ENCODE measurements around the gene NBAS. TPM values are rescaled to one million over a fixed set of nuclear protein-coding genes. Genes with fewer than 3 reads are reported as not detected.

The NBAS gene
- total and polyA plus RNA-seq, 2 donors (not counting 3 experiments of a cell fraction or from before 2014, with no cell fraction given), result 29.4 to 43.0 TPM

DNA sequence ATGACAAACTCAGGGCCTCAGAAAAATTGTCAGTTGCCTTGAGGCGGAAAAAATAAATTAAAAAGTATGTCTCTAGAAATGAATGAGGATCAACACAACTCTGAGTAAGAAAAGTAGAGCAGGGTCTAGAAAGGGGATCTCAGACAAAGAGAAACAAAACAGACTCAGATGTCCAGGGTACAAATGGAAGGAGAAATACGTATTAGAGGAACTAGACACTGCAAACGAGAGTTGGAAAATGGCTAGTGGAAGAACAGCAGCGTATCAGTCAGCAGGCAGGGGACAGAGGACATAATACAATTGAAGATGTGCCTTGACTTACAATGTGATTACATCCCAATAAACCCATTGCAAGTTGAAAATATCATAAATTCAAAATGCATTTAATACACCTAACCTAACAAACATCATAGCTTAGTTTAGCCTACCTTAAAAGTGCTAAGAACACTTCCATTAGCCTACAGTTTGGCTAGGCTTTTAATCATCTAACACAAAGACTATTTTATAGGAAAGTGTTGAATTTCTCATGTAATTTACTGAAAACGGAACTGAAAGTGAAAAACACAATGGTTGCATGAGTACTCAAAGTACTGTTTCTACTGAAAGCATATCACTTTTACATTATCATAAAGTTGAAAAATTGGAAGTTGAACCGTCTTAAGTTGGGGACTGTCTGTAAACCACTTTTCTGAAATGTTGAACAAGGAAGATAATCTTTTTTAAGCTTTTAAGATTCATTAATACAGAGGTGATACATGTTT, 182.8 kb downstream of the NBAS start:
- POLR2A ChIA-PET, result no interaction called here
- dilution Hi-C loops (cut with MboI; ENCODE audit: extremely low pct_ligation_motif_present, low sequenced_read_pairs) (no loop called here), intact Hi-C loops (cut with micrococcal nuclease) (no loop called here)
- Histone ChIP-seq H3K27ac (ENCODE audit: insufficient read depth, low read depth, low read length) (no peak overlapping the region), H4K20me1 (replicated peaks; ENCODE audit: control insufficient read depth, extremely low read depth, insufficient read depth, low read length) (no peaks in the 10 kb centered on the region), H3K4me2 (ENCODE audit: insufficient read depth, low read length) (no peak overlapping the region), H3K27me3 (ENCODE audit: control insufficient read depth in 2 of 2, insufficient read depth in 2 of 2, low read length in 2 of 2) (no peaks in the 10 kb centered on the region), H3K36me3 (ENCODE audit: control insufficient read depth in 2 of 2, extremely low read depth in 1 of 2, insufficient read depth in 2 of 2, low read length in 2 of 2) (peaks cover 2 to 6% of the 10 kb centered on the region in 2 experiments), H3K9ac (replicated peaks; ENCODE audit: extremely low read depth, insufficient read depth, low read length) (no peak overlapping the region), H3K9me1 (replicated peaks; ENCODE audit: control insufficient read depth, extremely low read depth, insufficient read depth, low read length) (no peaks in the 10 kb centered on the region), H3K79me2 (ENCODE audit: control insufficient read depth, insufficient read depth, low read length) (no peaks in the 10 kb centered on the region), H3K4me3 (replicated peaks in 1 of 3; ENCODE audit: insufficient read depth in 1 of 3, low read depth in 1 of 3, low read length in 3 of 3) (no peak overlapping the region), H3K4me1 (ENCODE audit: control insufficient read depth, extremely low read depth, insufficient read depth, low read length) (no peaks in the 10 kb centered on the region), H3K9me3 (replicated peaks; ENCODE audit: control insufficient read depth, insufficient read depth, low read length) (no peaks in the 10 kb centered on the region), H2AFZ (ENCODE audit: low read depth, low read length) (no peak overlapping the region)
- no peak for DNase-seq (ENCODE audit: low read depth, low spot score)
- FAIRE-seq, result no peak
- CTCF ChIA-PET, result interaction anchor here (1.0 kb wide), 1 partner anchor 199 kb away, joined by 3 read pairs; no protein-coding TSS in a partner anchor
- no TSS peak for BruUV-seq (replicated peaks)
- TF ChIP-seq, protein P1, sequence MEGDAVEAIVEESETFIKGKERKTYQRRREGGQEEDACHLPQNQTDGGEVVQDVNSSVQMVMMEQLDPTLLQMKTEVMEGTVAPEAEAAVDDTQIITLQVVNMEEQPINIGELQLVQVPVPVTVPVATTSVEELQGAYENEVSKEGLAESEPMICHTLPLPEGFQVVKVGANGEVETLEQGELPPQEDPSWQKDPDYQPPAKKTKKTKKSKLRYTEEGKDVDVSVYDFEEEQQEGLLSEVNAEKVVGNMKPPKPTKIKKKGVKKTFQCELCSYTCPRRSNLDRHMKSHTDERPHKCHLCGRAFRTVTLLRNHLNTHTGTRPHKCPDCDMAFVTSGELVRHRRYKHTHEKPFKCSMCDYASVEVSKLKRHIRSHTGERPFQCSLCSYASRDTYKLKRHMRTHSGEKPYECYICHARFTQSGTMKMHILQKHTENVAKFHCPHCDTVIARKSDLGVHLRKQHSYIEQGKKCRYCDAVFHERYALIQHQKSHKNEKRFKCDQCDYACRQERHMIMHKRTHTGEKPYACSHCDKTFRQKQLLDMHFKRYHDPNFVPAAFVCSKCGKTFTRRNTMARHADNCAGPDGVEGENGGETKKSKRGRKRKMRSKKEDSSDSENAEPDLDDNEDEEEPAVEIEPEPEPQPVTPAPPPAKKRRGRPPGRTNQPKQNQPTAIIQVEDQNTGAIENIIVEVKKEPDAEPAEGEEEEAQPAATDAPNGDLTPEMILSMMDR (IDR thresholded peaks at IDR 0.05; ENCODE audit: extremely low read depth in 1 of 2, insufficient read depth in 1 of 2, low read depth in 1 of 2, low read length in 2 of 2), result no peak
- TF ChIP-seq JUN (IDR thresholded peaks at IDR 0.05; ENCODE audit: borderline replicate concordance, insufficient read depth, insufficient read length, low read depth) (no peak), GATA2 (IDR thresholded peaks at IDR 0.05; ENCODE audit: insufficient read depth, insufficient read length, low read depth, low read length) (no peak), FOS (IDR thresholded peaks at IDR 0.05; ENCODE audit: borderline replicate concordance, insufficient read depth, low read length) (no peak), MYC (IDR thresholded peaks at IDR 0.05; ENCODE audit: low read depth, low read length) (no peak), POLR2AphosphoS5 (IDR thresholded peaks at IDR 0.05; ENCODE audit: insufficient read depth, low read depth, low read length) (no peak), POLR2A (IDR thresholded peaks at IDR 0.05; ENCODE audit: low read depth, low read length) (no peak), EZH2 (IDR thresholded peaks at IDR 0.05; ENCODE audit: borderline replicate concordance, low read depth, low read length, severe bottlenecking) (no peak)
- TF ChIP-seq, protein P2, sequence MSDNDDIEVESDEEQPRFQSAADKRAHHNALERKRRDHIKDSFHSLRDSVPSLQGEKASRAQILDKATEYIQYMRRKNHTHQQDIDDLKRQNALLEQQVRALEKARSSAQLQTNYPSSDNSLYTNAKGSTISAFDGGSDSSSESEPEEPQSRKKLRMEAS (IDR thresholded peaks at IDR 0.05; ENCODE audit: insufficient read depth, insufficient read length), result no peak

Measured in endothelial cell of umbilical vein (primary cell).